Mesenchymal stem cell (in vitro differentiated cells and primary cell): Measurements from ENCODE around the gene PIK3CB.
"Not testable (repeated sequence)": the region's sequence is repeated elsewhere in the genome, so short reads cannot be mapped to it uniquely, and the experiment has no call there.

Experiments used
- DNase-seq: peaks from one replicate; pipeline ENCODE4 v3.0.0-alpha.2; 2013
- H2AFZ ChIP-seq: one replicate; pipeline ENCODE4 v1.6.1; 2013; ENCODE audit warnings: low read depth, mild to moderate bottlenecking, control low read depth, inconsistent platforms, low read length, moderate library complexity
- H2AK5ac ChIP-seq: 2 replicates; pipeline ENCODE4 v1.6.1; 2013; ENCODE audit warnings: low read length, moderate library complexity, mild to moderate bottlenecking, inconsistent platforms; ENCODE audit not compliant: severe bottlenecking
- H2BK120ac ChIP-seq: one replicate; pipeline ENCODE4 v1.6.1; 2013; ENCODE audit warnings: low read depth, mild to moderate bottlenecking, inconsistent platforms, low read length, moderate library complexity
- H2BK12ac ChIP-seq, 2 experiments: one replicate each; pipeline ENCODE4 v1.6.1; 2013; ENCODE audit warnings: inconsistent platforms in 2 of 2, low read length in 2 of 2, mild to moderate bottlenecking in 2 of 2, moderate library complexity in 2 of 2, control low read depth in 1 of 2
- H2BK15ac ChIP-seq: one replicate; pipeline ENCODE4 v1.6.1; 2013; ENCODE audit warnings: mild to moderate bottlenecking, low read depth, inconsistent platforms; ENCODE audit not compliant: poor library complexity, severe bottlenecking
- H2BK5ac ChIP-seq: 2 replicates; pipeline ENCODE4 v1.6.1; 2013; ENCODE audit warnings: low read depth, mild to moderate bottlenecking, low read length, control low read depth, inconsistent platforms; ENCODE audit not compliant: poor library complexity, severe bottlenecking
- H3K14ac ChIP-seq, 2 experiments: one replicate each; pipeline ENCODE4 v1.6.1; 2013; ENCODE audit warnings: inconsistent platforms in 2 of 2, low read length in 2 of 2, control low read depth in 1 of 2, mild to moderate bottlenecking in 1 of 2, moderate library complexity in 1 of 2
- H3K18ac ChIP-seq, 2 experiments: one replicate each; pipeline ENCODE4 v1.6.1; 2013; ENCODE audit warnings: inconsistent platforms in 2 of 2, low read length in 2 of 2, control low read depth in 1 of 2, low read depth in 1 of 2, mild to moderate bottlenecking in 1 of 2
- H3K23ac ChIP-seq, 2 experiments: one replicate each; pipeline ENCODE4 v1.6.1; 2013; ENCODE audit warnings: inconsistent platforms in 2 of 2, low read length in 2 of 2, mild to moderate bottlenecking in 2 of 2, moderate library complexity in 2 of 2, control low read depth in 1 of 2
- H3K27ac ChIP-seq: 2 replicates; pipeline ENCODE4 v1.5.1; 2013; ENCODE audit warnings: mild to moderate bottlenecking, moderate library complexity, low read length, control low read depth, inconsistent platforms; ENCODE audit not compliant: poor library complexity, severe bottlenecking
- H3K27me3 ChIP-seq, 2 experiments: 2 replicates each; pipeline versions ENCODE4 v1.6.1 to v1.7.0; 2013; ENCODE audit warnings: low read length in 2 of 2, mild to moderate bottlenecking in 2 of 2, moderate library complexity in 2 of 2, control low read depth in 1 of 2, inconsistent platforms in 1 of 2; ENCODE audit not compliant: control insufficient read depth in 1 of 2, insufficient read depth in 1 of 2
- H3K36me3 ChIP-seq, 2 experiments: 2 replicates each; pipeline versions ENCODE4 v1.6.1 to v1.7.0; 2013; ENCODE audit warnings: low read length in 2 of 2, control low read depth in 1 of 2, inconsistent platforms in 1 of 2, low read depth in 1 of 2, mild to moderate bottlenecking in 1 of 2; ENCODE audit not compliant: insufficient read depth in 2 of 2, control insufficient read depth in 1 of 2
- H3K4ac ChIP-seq, 2 experiments: one replicate each; pipeline ENCODE4 v1.6.1; 2013; ENCODE audit warnings: inconsistent platforms in 2 of 2, low read length in 2 of 2, mild to moderate bottlenecking in 2 of 2, moderate library complexity in 2 of 2, control low read depth in 1 of 2, low read depth in 1 of 2
- H3K4me1 ChIP-seq: 2 replicates; pipeline ENCODE4 v1.6.1; 2013; ENCODE audit warnings: low read depth, low read length, control low read depth; ENCODE audit not compliant: control insufficient read depth, insufficient read depth
- H3K4me2 ChIP-seq: 2 replicates; pipeline ENCODE4 v1.6.1; 2013; ENCODE audit warnings: low read length, mild to moderate bottlenecking, inconsistent platforms; ENCODE audit not compliant: poor library complexity, severe bottlenecking
- H3K4me3 ChIP-seq, 2 experiments: 2 replicates each; pipeline versions ENCODE4 v1.5.1 to v1.7.0; 2013; ENCODE audit warnings: low read length in 2 of 2, mild to moderate bottlenecking in 2 of 2, control low read depth in 1 of 2, low read depth in 1 of 2; ENCODE audit not compliant: insufficient read depth in 1 of 2
- H3K79me1 ChIP-seq: replicated peaks from 2 replicates; pipeline ENCODE4 v1.6.1; 2013; ENCODE audit warnings: mild to moderate bottlenecking, control low read depth, low read length, inconsistent platforms; ENCODE audit not compliant: poor library complexity, severe bottlenecking
- H3K9ac ChIP-seq: 2 replicates; pipeline ENCODE4 v1.7.0; 2013; ENCODE audit warnings: mild to moderate bottlenecking, low read length, moderate library complexity
- H3K9me3 ChIP-seq: 2 replicates; pipeline ENCODE4 v1.7.0; 2013; ENCODE audit warnings: mild to moderate bottlenecking, low read length; ENCODE audit not compliant: control insufficient read depth
- H4K8ac ChIP-seq: one replicate; pipeline ENCODE4 v1.6.1; 2013; ENCODE audit warnings: inconsistent platforms, mild to moderate bottlenecking, low read length, moderate library complexity
- H4K91ac ChIP-seq: one replicate; pipeline ENCODE4 v1.6.1; 2013; ENCODE audit warnings: mild to moderate bottlenecking, low read length, inconsistent platforms
- WGBS: methylation state at CpG from one replicate; pipeline ENCODE4 v1.1.7; 2013; ENCODE audit warnings: mixed read lengths; 5-methylcytosine and 5-hydroxymethylcytosine counted together

The PIK3CB gene

DNA sequence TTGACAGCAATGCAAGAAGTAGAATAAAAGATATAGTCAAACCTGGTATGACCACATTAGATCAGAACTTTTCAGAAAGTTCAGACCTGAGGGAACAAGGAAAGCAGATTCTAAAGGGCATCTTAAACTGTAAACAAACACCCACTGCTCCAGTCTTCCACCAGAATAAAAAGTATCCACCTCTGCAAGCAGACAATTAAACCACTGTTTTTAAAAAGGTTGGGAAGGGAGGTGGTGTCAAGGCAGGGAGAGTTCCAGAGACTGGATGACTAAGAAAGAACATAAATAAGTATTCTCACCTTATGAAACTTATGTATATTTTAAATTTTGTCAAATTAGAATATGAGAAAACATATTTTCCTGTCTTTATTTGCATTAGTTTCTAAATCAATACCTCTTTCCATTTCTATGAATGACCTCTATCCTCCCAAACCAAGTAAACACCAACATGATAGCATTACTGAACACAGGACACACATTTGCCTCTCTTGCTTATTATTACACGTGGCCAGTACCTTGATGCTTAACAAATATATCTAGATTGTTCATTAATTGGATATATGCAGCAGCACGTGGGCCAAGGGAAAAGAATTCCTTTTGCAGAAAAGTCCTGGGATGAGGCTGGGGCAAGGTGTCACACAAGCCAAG, 31.6 kb downstream of the PIK3CB start:
- no peak overlapping the region for H3K4me3 ChIP-seq
- H3K9ac ChIP-seq: no peak overlapping the region
- H4K91ac ChIP-seq: no peak overlapping the region
- no peaks in the 10 kb centered on the region for H3K27me3 ChIP-seq
- H3K4ac ChIP-seq: no peak overlapping the region
- peaks cover 15% of the 10 kb centered on the region for H3K79me1 ChIP-seq
- no peak overlapping the region for H3K14ac ChIP-seq
- no peak overlapping the region for H2AFZ ChIP-seq
- WGBS: 91% methylated on average over 1 of the region's 2 CpGs
- no peak overlapping the region for H3K4me2 ChIP-seq
- no peak overlapping the region for H2BK15ac ChIP-seq
- H4K8ac ChIP-seq: no peak overlapping the region
- H2BK120ac ChIP-seq: no peak overlapping the region
- H2AK5ac ChIP-seq: no peak overlapping the region
- H3K4me1 ChIP-seq: peaks cover 2% of the 10 kb centered on the region
- no peaks in the 10 kb centered on the region for H3K9me3 ChIP-seq
- H3K27ac ChIP-seq: no peak overlapping the region
- H2BK5ac ChIP-seq: no peak overlapping the region
- H3K36me3 ChIP-seq: no peaks in the 10 kb centered on the region
- H2BK12ac ChIP-seq: no peak overlapping the region
- DNase-seq: no peak
- no peak overlapping the region for H3K18ac ChIP-seq
- no peak overlapping the region for H3K23ac ChIP-seq

DNA sequence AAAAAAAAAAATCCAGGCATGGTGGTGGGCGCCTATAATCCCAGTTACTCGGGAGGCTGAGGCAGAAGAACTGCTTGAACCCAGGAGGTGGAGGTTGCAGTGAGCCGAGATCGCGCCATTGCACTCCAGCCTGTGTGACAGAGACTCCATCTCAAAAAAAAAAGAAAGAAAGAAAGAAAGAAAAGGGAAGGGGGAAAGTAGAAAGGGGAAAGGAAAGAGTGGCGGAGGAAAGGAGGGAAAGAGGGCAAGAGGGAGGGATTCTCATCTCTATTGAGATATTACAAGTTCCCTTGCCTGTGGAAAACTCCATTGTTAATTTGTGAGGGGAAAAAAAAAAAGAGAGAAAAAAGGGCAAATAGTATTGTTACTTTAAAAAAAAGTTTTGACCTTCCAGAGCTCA, 32.5 kb downstream of the PIK3CB start:
- DNase-seq, H3K36me3 ChIP-seq, H2BK120ac ChIP-seq, H3K18ac ChIP-seq, H3K4ac ChIP-seq, H3K4me3 ChIP-seq, H3K4me1 ChIP-seq, H2BK5ac ChIP-seq, H4K91ac ChIP-seq, H2BK15ac ChIP-seq, H2AFZ ChIP-seq, H3K4me2 ChIP-seq, H3K23ac ChIP-seq, H3K27me3 ChIP-seq, H3K9ac ChIP-seq, H3K27ac ChIP-seq, H3K14ac ChIP-seq, H3K9me3 ChIP-seq, H2AK5ac ChIP-seq, H2BK12ac ChIP-seq, H4K8ac ChIP-seq: not testable (repeated sequence)
- peaks cover 15% of the 10 kb centered on the region for H3K79me1 ChIP-seq
- WGBS: 96% methylated on average over 6 of the region's 6 CpGs

DNA sequence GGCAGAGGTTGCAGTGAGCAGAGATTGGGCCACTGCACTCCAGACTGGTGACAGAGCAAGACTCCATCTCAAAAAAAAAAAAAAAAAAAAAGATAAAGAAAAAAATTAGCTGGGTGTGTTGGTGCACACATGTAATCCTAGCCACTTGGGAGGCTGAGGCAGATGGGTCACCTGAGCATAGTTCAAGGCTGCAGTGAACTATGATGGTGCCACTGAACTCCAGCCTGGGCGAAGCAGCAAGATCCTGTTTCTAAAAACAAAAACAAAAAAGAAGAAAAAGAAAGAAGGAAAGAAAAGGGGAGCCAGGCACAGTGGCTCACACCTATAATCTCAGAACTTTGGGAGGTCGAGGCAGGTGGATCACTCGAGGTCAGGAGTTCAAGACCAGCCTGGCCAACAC, 32.9 kb downstream of the PIK3CB start:
- H3K4ac ChIP-seq: no peak overlapping the region
- no peak overlapping the region for H2BK120ac ChIP-seq
- H2BK5ac ChIP-seq: no peak overlapping the region
- H3K23ac ChIP-seq: no peak overlapping the region
- no peak overlapping the region for H2BK15ac ChIP-seq
- no peaks in the 10 kb centered on the region for H3K36me3 ChIP-seq
- no peak for DNase-seq
- no peaks in the 10 kb centered on the region for H3K27me3 ChIP-seq
- no peak overlapping the region for H2AFZ ChIP-seq
- no peaks in the 10 kb centered on the region for H3K9me3 ChIP-seq
- H4K91ac ChIP-seq: no peak overlapping the region
- H2BK12ac ChIP-seq: no peak overlapping the region
- no peak overlapping the region for H2AK5ac ChIP-seq
- no peak overlapping the region for H4K8ac ChIP-seq
- no peak overlapping the region for H3K27ac ChIP-seq
- no peak overlapping the region for H3K18ac ChIP-seq
- H3K4me3 ChIP-seq: no peak overlapping the region
- H3K4me1 ChIP-seq: peaks cover 2% of the 10 kb centered on the region
- 94% methylated on average over 3 of the region's 3 CpGs for WGBS
- no peak overlapping the region for H3K14ac ChIP-seq
- H3K79me1 ChIP-seq: peaks cover 16% of the 10 kb centered on the region
- H3K4me2 ChIP-seq: no peak overlapping the region
- no peak overlapping the region for H3K9ac ChIP-seq

DNA sequence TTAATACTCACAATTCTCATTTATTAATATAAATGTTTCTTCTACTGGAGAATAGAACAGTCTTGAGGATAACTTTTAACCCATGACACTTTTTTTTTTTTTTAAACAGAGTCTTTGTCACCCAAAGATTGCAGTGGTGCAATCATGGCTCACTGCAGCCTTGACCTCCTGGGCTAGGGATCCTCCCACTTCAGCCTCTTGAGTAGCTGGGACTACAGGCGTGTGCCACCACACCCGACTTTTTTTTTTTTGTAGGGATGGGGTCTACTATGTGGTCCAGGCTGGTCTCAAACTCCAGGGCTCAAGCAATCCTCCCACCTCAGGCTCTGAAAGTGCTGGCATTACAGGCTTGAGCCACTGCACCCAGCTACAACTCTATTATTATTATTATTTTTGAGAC, 34.5 kb downstream of the PIK3CB start:
- Histone ChIP-seq H2AFZ (no peak overlapping the region), H2BK120ac (no peak overlapping the region)

More for the DNA sequence above, 34.5 kb downstream of the PIK3CB start:
- Histone ChIP-seq H4K91ac (no peak overlapping the region), H2BK15ac (no peak overlapping the region), H3K23ac (no peak overlapping the region), H3K4me1 (peaks cover 2% of the 10 kb centered on the region), H3K4me2 (no peak overlapping the region), H3K9ac (no peak overlapping the region), H2BK12ac (no peak overlapping the region), H3K27ac (no peak overlapping the region), H2AK5ac (no peak overlapping the region), H3K18ac (no peak overlapping the region), H3K14ac (no peak overlapping the region), H3K4me3 (no peak overlapping the region), H2BK5ac (no peak overlapping the region), H3K79me1 (peaks cover 18% of the 10 kb centered on the region), H3K9me3 (no peaks in the 10 kb centered on the region), H3K27me3 (no peaks in the 10 kb centered on the region), H4K8ac (no peak overlapping the region), H3K36me3 (no peaks in the 10 kb centered on the region), H3K4ac (no peak overlapping the region)
- WGBS: no CpG with 5 or more reads among the region's 2 CpGs
- no peak for DNase-seq
